Mesothelial cell of epicardium (in vitro differentiated cells): ENCODE measurements around the gene CAPZB. TPM values are rescaled to one million over a fixed set of nuclear protein-coding genes. Genes with fewer than 3 reads are reported as not detected.

Source experiments
- DNase-seq, 2 experiments: peaks; one replicate each; pipeline ENCODE4 v3.0.0; 2021; ENCODE audit warnings: low spot score in 2 of 2; ENCODE audit not compliant: unreplicated experiment in 2 of 2
- H3K27ac Mint-ChIP-seq: 2 replicates; pipeline ENCODE4 v1.8.0; 2021; ENCODE audit warnings: mixed read lengths
- H3K27me3 Mint-ChIP-seq: 2 replicates; pipeline ENCODE4 v1.8.0; 2021; ENCODE audit warnings: low read depth, mixed read lengths
- H3K36me3 Mint-ChIP-seq: 2 replicates; pipeline ENCODE4 v1.8.0; 2021; ENCODE audit warnings: mixed read lengths
- H3K4me1 Mint-ChIP-seq: 2 replicates; pipeline ENCODE4 v1.8.0; 2021; ENCODE audit warnings: mixed read lengths
- H3K4me3 Mint-ChIP-seq: 2 replicates; pipeline ENCODE4 v1.8.0; 2021; ENCODE audit warnings: mild to moderate bottlenecking, moderate library complexity, mixed read lengths
- H3K9me3 Mint-ChIP-seq: 2 replicates; pipeline ENCODE4 v1.8.0; 2021; ENCODE audit warnings: mixed read lengths
- CTCF ChIP-seq: fragments of 200-600 bp; sonication (generic); IDR thresholded peaks from one replicate; pipeline ENCODE4 v1.5.0; 2021; ENCODE audit warnings: antibody characterized with exemption; ENCODE audit not compliant: unreplicated experiment
- total RNA-seq: library from RNA; stranded (reverse); gene quantifications from 3 replicates; pipeline ENCODE4 v1.2.1, GENCODE V29; 2021

Gene CAPZB
- total RNA-seq, 1 donor from 2014 or later: 192 TPM

GRCh38 chr1:19439464-19440171, 45.7 kb downstream of the CAPZB start:
- Mint-ChIP-seq H3K4me1 (peaks cover 65% of the 10 kb centered on the region), H3K27me3 (no peaks in the 10 kb centered on the region), H3K9me3 (no peaks in the 10 kb centered on the region), H3K27ac (peak overlapping the region; percentile 64), H3K36me3 (no peaks in the 10 kb centered on the region), H3K4me3 (no peak overlapping the region)
- no peak for DNase-seq
- TF ChIP-seq CTCF: no peak

GRCh38 chr1:19438516-19439195, 46.7 kb downstream of the CAPZB start:
- Mint-ChIP-seq H3K36me3 (no peaks in the 10 kb centered on the region), H3K27me3 (no peaks in the 10 kb centered on the region), H3K27ac (peak overlapping the region; percentile 51), H3K4me1 (peaks cover 65% of the 10 kb centered on the region), H3K9me3 (no peaks in the 10 kb centered on the region), H3K4me3 (no peak overlapping the region)
- no peak for DNase-seq
- TF ChIP-seq CTCF: no peak

- TF ChIP-seq CTCF: no peak
- no peak for DNase-seq
- no peak overlapping the region for H3K4me3 Mint-ChIP-seq
- H3K9me3 Mint-ChIP-seq: no peaks in the 10 kb centered on the region
- H3K27me3 Mint-ChIP-seq: no peaks in the 10 kb centered on the region
- H3K27ac Mint-ChIP-seq: peak overlapping the region; percentile 51
- no peaks in the 10 kb centered on the region for H3K36me3 Mint-ChIP-seq
- peaks cover 71% of the 10 kb centered on the region for H3K4me1 Mint-ChIP-seq
Measured at GRCh38 chr1:19437891-19438294, 47.4 kb downstream of the CAPZB start.

GRCh38 chr1:19436716-19437476, 48.4 kb downstream of the CAPZB start:
- Mint-ChIP-seq H3K27ac (peak overlapping the region; percentile 51), H3K36me3 (no peaks in the 10 kb centered on the region), H3K9me3 (no peaks in the 10 kb centered on the region), H3K4me1 (peaks cover 72% of the 10 kb centered on the region), H3K27me3 (no peaks in the 10 kb centered on the region), H3K4me3 (no peak overlapping the region)
- no peak for TF ChIP-seq CTCF
- no peak for DNase-seq

DNA sequence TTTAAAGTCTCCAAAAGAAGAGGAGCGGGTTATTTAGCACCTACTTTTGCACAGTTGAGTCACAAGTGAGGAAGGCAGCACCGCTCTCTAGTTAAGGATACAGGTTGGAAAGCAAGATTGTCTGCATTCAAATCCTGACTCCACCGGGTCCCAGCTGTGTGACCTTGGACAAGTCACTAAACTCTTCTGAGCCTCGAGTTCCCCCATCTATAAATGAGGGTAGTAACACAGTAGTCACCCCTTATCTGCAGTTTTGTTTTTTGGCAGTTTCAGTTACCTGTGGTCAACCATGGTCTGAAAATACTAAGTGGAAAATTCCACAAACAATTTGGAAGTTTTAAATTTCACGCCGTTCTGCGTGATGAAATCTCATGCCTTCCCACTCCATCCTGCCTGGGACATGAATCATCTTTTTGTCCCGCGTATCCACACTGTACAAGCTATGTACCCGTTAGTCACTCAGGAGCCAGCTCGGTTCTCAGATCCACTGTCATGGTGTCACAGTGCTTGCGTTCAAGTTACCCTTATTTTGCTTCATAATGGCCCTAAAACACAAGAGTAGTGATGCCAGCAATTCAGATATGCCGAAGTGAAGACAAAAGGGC, 49.4 kb downstream of the CAPZB start:
- Mint-ChIP-seq H3K9me3 (no peaks in the 10 kb centered on the region), H3K36me3 (no peaks in the 10 kb centered on the region), H3K27ac (peak overlapping the region; percentile 51), H3K27me3 (no peaks in the 10 kb centered on the region), H3K4me3 (no peak overlapping the region), H3K4me1 (peaks cover 69% of the 10 kb centered on the region)
- no peak for TF ChIP-seq CTCF
- no peak for DNase-seq
